GM23248 (cell line): ENCODE results near the gene CLCNKA. TPM values are rescaled to one million over a fixed set of nuclear protein-coding genes. Genes with fewer than 3 reads are reported as not detected.

Experiments
- DNase-seq: peaks from one replicate; pipeline ENCODE4 v3.0.0-alpha.2; 2015
- H2AFZ ChIP-seq: fragments of 200-600 bp; sonication (generic); 2 replicates; pipeline ENCODE4 v1.6.1; 2016; ENCODE audit warnings: antibody characterized with exemption
- H3F3A ChIP-seq: fragments of 200-600 bp; sonication (generic); 2 replicates; pipeline ENCODE4 v1.6.1; 2016; ENCODE audit warnings: mild to moderate bottlenecking, antibody characterized with exemption, mixed run types; ENCODE audit not compliant: insufficient read depth
- H3K27ac ChIP-seq: fragments of 200-600 bp; sonication (generic); 2 replicates; pipeline ENCODE4 v1.5.1; 2016; ENCODE audit warnings: mild to moderate bottlenecking
- H3K27me3 ChIP-seq: fragments of 200-600 bp; sonication (generic); replicated peaks from 2 replicates; pipeline ENCODE4 v1.6.1; 2016; ENCODE audit warnings: mild to moderate bottlenecking; ENCODE audit not compliant: insufficient read depth
- H3K36me3 ChIP-seq: fragments of 200-600 bp; sonication (generic); 2 replicates; pipeline ENCODE4 v1.6.1; 2016; ENCODE audit warnings: low read depth, mild to moderate bottlenecking
- H3K4me1 ChIP-seq: fragments of 200-600 bp; sonication (generic); 2 replicates; pipeline ENCODE4 v1.6.1; 2016; ENCODE audit warnings: mild to moderate bottlenecking; ENCODE audit not compliant: insufficient read depth
- H3K4me2 ChIP-seq: fragments of 200-600 bp; sonication (generic); one replicate; pipeline ENCODE4 v1.6.1; 2016; ENCODE audit warnings: mild to moderate bottlenecking; ENCODE audit not compliant: unreplicated experiment
- H3K4me3 ChIP-seq: fragments of 200-600 bp; sonication (generic); 2 replicates; pipeline ENCODE4 v1.5.1; 2016; ENCODE audit warnings: mild to moderate bottlenecking
- H3K79me2 ChIP-seq: fragments of 200-600 bp; sonication (generic); 2 replicates; pipeline ENCODE4 v1.6.1; 2016; ENCODE audit warnings: mild to moderate bottlenecking; ENCODE audit not compliant: insufficient read depth
- H3K9ac ChIP-seq: fragments of 200-600 bp; sonication (generic); 2 replicates; pipeline ENCODE4 v1.6.1; 2016; ENCODE audit warnings: mild to moderate bottlenecking
- H3K9me2 ChIP-seq: fragments of 200-600 bp; sonication (generic); 2 replicates; pipeline ENCODE4 v1.6.1; 2016; ENCODE audit warnings: mixed run types, mild to moderate bottlenecking, moderate library complexity; ENCODE audit not compliant: insufficient read depth
- H3K9me3 ChIP-seq: fragments of 200-600 bp; sonication (generic); one replicate; pipeline ENCODE4 v1.6.1; 2017; ENCODE audit warnings: low read depth
- H4K20me1 ChIP-seq: fragments of 200-600 bp; sonication (generic); 2 replicates; pipeline ENCODE4 v1.6.0; 2016; ENCODE audit not compliant: insufficient read depth
- EZH2 ChIP-seq: fragments of 200-600 bp; sonication (generic); IDR thresholded peaks from 2 replicates; pipeline ENCODE4 v1.6.1; 2018; ENCODE audit warnings: antibody characterized with exemption, mild to moderate bottlenecking; ENCODE audit not compliant: insufficient read depth, poor library complexity, severe bottlenecking
- EZH2phosphoT487 ChIP-seq: fragments of 200-600 bp; sonication (generic); IDR thresholded peaks from 2 replicates; pipeline ENCODE4 v1.6.1; 2018; ENCODE audit warnings: antibody characterized with exemption, moderate library complexity, mild to moderate bottlenecking, low read depth; ENCODE audit not compliant: insufficient read depth
- WGBS, 2 experiments: methylation state at CpG; one replicate each; pipeline ENCODE4 v1.1.6; 2015 to 2017; ENCODE audit warnings: low lambda C conversion rate in 2 of 2, low coverage in 1 of 2; ENCODE audit errors: missing lambda C conversion rate in 2 of 2; 5-methylcytosine and 5-hydroxymethylcytosine counted together
- in situ Hi-C: fragments of 300-500 bp; cut with MboI; formaldehyde crosslinking; loops from 2 replicates; pipeline ENCODE4 v1.15.0; 2020
- polyA plus RNA-seq: library from polyadenylated mRNA; unstranded; fragments of >200 nt; fragmentation: Nextera tagmentation; extraction: Ambion mirVana; gene quantifications from 2 replicates; pipeline ENCODE4 v1.2.1, GENCODE V29; 2016
- total RNA-seq: library from RNA; depleted of rRNA; stranded (reverse); fragments of >200 nt; shearing (Covaris generic); gene quantifications from 2 replicates; pipeline ENCODE4 v1.2.3, GENCODE V29; 2014

The CLCNKA gene
- total and polyA plus RNA-seq, 2 experiments from 2014 or later: not detected

- DNase-seq: no peak
These were observed 38.6 kb upstream of the CLCNKA start for GRCh38 chr1:15983275-15983674.

GRCh38 chr1:15985611-15986297 is 36.1 kb upstream of the CLCNKA start:
- TF ChIP-seq EZH2phosphoT487: no peak
- no peak for TF ChIP-seq EZH2
- no peaks in the 10 kb centered on the region for H3K9me3 ChIP-seq
- H3K4me2 ChIP-seq: no peak overlapping the region
- H3K36me3 ChIP-seq: no peaks in the 10 kb centered on the region
- no peaks in the 10 kb centered on the region for H4K20me1 ChIP-seq
- DNase-seq: no peak
- H3K4me3 ChIP-seq: no peak overlapping the region
- no peaks in the 10 kb centered on the region for H3K27me3 ChIP-seq
- no peak overlapping the region for H3K9ac ChIP-seq
- H3K4me1 ChIP-seq: 0 out of 2 replicates have a peak, but pooled peaks cover 7% of the 10 kb centered on the region
- H3K27ac ChIP-seq: no peak overlapping the region
- H3K9me2 ChIP-seq: no peaks in the 10 kb centered on the region
- in situ Hi-C loops: no loop called here
- WGBS, 2 experiments: 59 to 60% methylated on average over 4 to 5 of the region's 5 CpGs
- H2AFZ ChIP-seq: no peak overlapping the region
- H3K79me2 ChIP-seq: no peaks in the 10 kb centered on the region
- H3F3A ChIP-seq: no peaks in the 10 kb centered on the region; the same call in 1 of the 2 replicates

More at GRCh38 chr1:15983275-15983674, 38.6 kb upstream of the CLCNKA start:
- Histone ChIP-seq H3K4me2 (no peak overlapping the region), H3K4me1 (0 out of 2 replicates have a peak, but pooled peaks cover 7% of the 10 kb centered on the region), H3K4me3 (no peak overlapping the region), H4K20me1 (no peaks in the 10 kb centered on the region), H3K27me3 (no peaks in the 10 kb centered on the region), H3F3A (no peaks in the 10 kb centered on the region; the same call in 1 of the 2 replicates), H3K9me3 (no peaks in the 10 kb centered on the region), H2AFZ (peak overlapping the region; percentile 4; the same call in 1 of the 2 replicates), H3K9me2 (no peaks in the 10 kb centered on the region), H3K36me3 (no peaks in the 10 kb centered on the region), H3K9ac (no peak overlapping the region), H3K79me2 (no peaks in the 10 kb centered on the region), H3K27ac (peak overlapping the region; percentile 34)
- TF ChIP-seq EZH2 (no peak), EZH2phosphoT487 (no peak)
- WGBS, 2 experiments: 0 to 3% methylated on average over 1 of the region's 1 CpG
- in situ Hi-C loops: no loop called here

- WGBS, 2 experiments: 91 to 95% methylated on average over 8 to 13 of the region's 13 CpGs
- no peaks in the 10 kb centered on the region for H3F3A ChIP-seq
- no peaks in the 10 kb centered on the region for H3K9me3 ChIP-seq
- no peak for DNase-seq
- H2AFZ ChIP-seq: no peak overlapping the region
- H3K9me2 ChIP-seq: no peaks in the 10 kb centered on the region
- H3K4me1 ChIP-seq: no peaks in the 10 kb centered on the region
- no peak overlapping the region for H3K9ac ChIP-seq
- no peaks in the 10 kb centered on the region for H4K20me1 ChIP-seq
- no peak overlapping the region for H3K4me2 ChIP-seq
- in situ Hi-C loops: no loop called here
- no peak overlapping the region for H3K27ac ChIP-seq
- H3K27me3 ChIP-seq: no peaks in the 10 kb centered on the region
- H3K36me3 ChIP-seq: no peaks in the 10 kb centered on the region
- TF ChIP-seq EZH2phosphoT487: no peak
- TF ChIP-seq EZH2: no peak
- H3K4me3 ChIP-seq: no peak overlapping the region
- H3K79me2 ChIP-seq: no peaks in the 10 kb centered on the region
These were observed 32.7 kb upstream of the CLCNKA start for GRCh38 chr1:15988856-15989736.

GRCh38 chr1:15989776-15990175 is 32.1 kb upstream of the CLCNKA start:
- in situ Hi-C loops: no loop called here
- Histone ChIP-seq H4K20me1 (no peaks in the 10 kb centered on the region), H3K79me2 (no peaks in the 10 kb centered on the region)

More at GRCh38 chr1:15989776-15990175, 32.1 kb upstream of the CLCNKA start:
- Histone ChIP-seq H3F3A (no peaks in the 10 kb centered on the region), H3K9ac (no peak overlapping the region), H3K4me3 (no peak overlapping the region), H3K27ac (no peak overlapping the region), H2AFZ (no peak overlapping the region), H3K4me2 (no peak overlapping the region), H3K9me3 (no peaks in the 10 kb centered on the region), H3K36me3 (no peaks in the 10 kb centered on the region), H3K4me1 (no peaks in the 10 kb centered on the region), H3K9me2 (no peaks in the 10 kb centered on the region), H3K27me3 (no peaks in the 10 kb centered on the region)
- TF ChIP-seq EZH2: no peak
- no peak for TF ChIP-seq EZH2phosphoT487
- no peak for DNase-seq
- 75 to 82% methylated on average over 9 of the region's 9 CpGs for WGBS, 2 experiments
